Neural progenitor cell (in vitro differentiated cells): ENCODE data around the gene IFNW1. TPM values are rescaled to one million over a fixed set of nuclear protein-coding genes. Genes with fewer than 3 reads are reported as not detected.

Experiments
- DNase-seq: peaks from one replicate; pipeline ENCODE4 v3.0.0-alpha.2; 2016; ENCODE audit warnings: low spot score
- H2AFZ ChIP-seq: fragments of 200-600 bp; sonication (generic); replicated peaks from 2 replicates; pipeline ENCODE4 v1.6.1; 2016; ENCODE audit warnings: antibody characterized with exemption
- H3F3A ChIP-seq: fragments of 200-600 bp; sonication (generic); 2 replicates; pipeline ENCODE4 v1.6.1; 2016; ENCODE audit warnings: antibody characterized with exemption, low read depth
- H3K27ac ChIP-seq: fragments of 200-600 bp; sonication (generic); 2 replicates; pipeline ENCODE4 v1.5.1; 2016; ENCODE audit warnings: mild to moderate bottlenecking
- H3K27me3 ChIP-seq: fragments of 200-600 bp; sonication (generic); 2 replicates; pipeline ENCODE4 v1.6.1; 2016; ENCODE audit warnings: mild to moderate bottlenecking, moderate library complexity
- H3K36me3 ChIP-seq: fragments of 200-600 bp; sonication (generic); 2 replicates; pipeline ENCODE4 v1.5.1; 2016
- H3K4me1 ChIP-seq: fragments of 200-600 bp; sonication (generic); 2 replicates; pipeline ENCODE4 v1.6.1; 2016; ENCODE audit warnings: mixed run types
- H3K4me2 ChIP-seq: fragments of 200-600 bp; sonication (generic); 2 replicates; pipeline ENCODE4 v1.6.1; 2016
- H3K4me3 ChIP-seq: fragments of 200-600 bp; sonication (generic); 2 replicates; pipeline ENCODE4 v1.5.1; 2016
- H3K79me2 ChIP-seq: fragments of 200-600 bp; sonication (generic); 2 replicates; pipeline ENCODE4 v1.6.1; 2016; ENCODE audit warnings: low read depth
- H3K9ac ChIP-seq: fragments of 200-600 bp; sonication (generic); 2 replicates; pipeline ENCODE4 v1.6.1; 2016
- H3K9me3 ChIP-seq: fragments of 200-600 bp; sonication (generic); 2 replicates; pipeline ENCODE4 v1.5.1; 2016; ENCODE audit warnings: low read depth
- H4K20me1 ChIP-seq: fragments of 200-600 bp; sonication (generic); 2 replicates; pipeline ENCODE4 v1.6.1; 2016; ENCODE audit warnings: low read depth
- H3K27ac Mint-ChIP-seq: 3 replicates; pipeline ENCODE4 v1.8.0; 2021; ENCODE audit warnings: mixed read lengths
- H3K27me3 Mint-ChIP-seq: 2 replicates; pipeline ENCODE4 v1.8.0; 2022; ENCODE audit warnings: low read depth, mild to moderate bottlenecking, inconsistent platforms, moderate library complexity, mixed read lengths; ENCODE audit not compliant: insufficient read depth
- H3K36me3 Mint-ChIP-seq: 3 replicates; pipeline ENCODE4 v1.8.0; 2021; ENCODE audit warnings: mixed read lengths
- H3K4me1 Mint-ChIP-seq: 3 replicates; pipeline ENCODE4 v1.8.0; 2021; ENCODE audit warnings: mixed read lengths
- H3K4me3 Mint-ChIP-seq: 3 replicates; pipeline ENCODE4 v1.8.0; 2021; ENCODE audit warnings: mild to moderate bottlenecking, moderate library complexity, mixed read lengths
- H3K9me3 Mint-ChIP-seq: 3 replicates; pipeline ENCODE4 v1.8.0; 2020; ENCODE audit warnings: mixed read lengths
- CTCF ChIP-seq: fragments of 200-600 bp; sonication (generic); IDR thresholded peaks from 2 replicates; pipeline ENCODE4 v1.5.1; 2017; ENCODE audit warnings: antibody characterized with exemption, mild to moderate bottlenecking
- EZH2 ChIP-seq: fragments of 200-600 bp; sonication (generic); IDR thresholded peaks from 2 replicates; pipeline ENCODE4 v1.6.1; 2017; ENCODE audit warnings: antibody characterized with exemption, mild to moderate bottlenecking, moderate library complexity
- EZH2phosphoT487 ChIP-seq: fragments of 200-600 bp; sonication (generic); IDR thresholded peaks from 2 replicates; pipeline ENCODE4 v1.6.1; 2017; ENCODE audit warnings: antibody characterized with exemption
- small RNA-seq: library from RNA; depleted of rRNA; stranded (forward); fragments of <200 nt; gene quantifications from one replicate; pipeline ENCODE3, GENCODE V24; 2015
- total RNA-seq: library from RNA; depleted of rRNA; stranded (reverse); fragments of >200 nt; gene quantifications from 2 replicates; pipeline ENCODE4 v1.2.3, GENCODE V29; 2015; ENCODE audit warnings: low replicate concordance

Gene IFNW1
- total RNA-seq, 1 donor from 2014 or later = not detected

- no peak overlapping the region for H2AFZ ChIP-seq
- Mint-ChIP-seq H3K36me3 (no peaks in the 10 kb centered on the region), H3K4me1 (no peaks in the 10 kb centered on the region), H3K4me3 (no peak overlapping the region), H3K27ac (no peak overlapping the region), H3K27me3 (no peaks in the 10 kb centered on the region), H3K9me3 (no peaks in the 10 kb centered on the region)
- H3K9me3 ChIP-seq = no peaks in the 10 kb centered on the region
- no peaks in the 10 kb centered on the region for H3K4me1 ChIP-seq
- no peak for DNase-seq
- no peak overlapping the region for H3K4me3 ChIP-seq
- H3K4me2 ChIP-seq = no peak overlapping the region
- no peaks in the 10 kb centered on the region for H3K79me2 ChIP-seq
- no peak overlapping the region for H3K27ac ChIP-seq
- no peaks in the 10 kb centered on the region for H3F3A ChIP-seq
- H3K36me3 ChIP-seq = no peaks in the 10 kb centered on the region
- no peak overlapping the region for H3K9ac ChIP-seq
- no peak for TF ChIP-seq EZH2
- no peak for TF ChIP-seq EZH2phosphoT487
- no peak for TF ChIP-seq CTCF
- H4K20me1 ChIP-seq = no peaks in the 10 kb centered on the region
- no peaks in the 10 kb centered on the region for H3K27me3 ChIP-seq
Observed at GRCh38 chr9:21096172-21096900, 45.3 kb downstream of the IFNW1 start.

- H3K9me3 Mint-ChIP-seq = no peaks in the 10 kb centered on the region
- no peaks in the 10 kb centered on the region for H3K4me1 ChIP-seq
- H3K4me3 Mint-ChIP-seq = no peak overlapping the region
- H3K4me1 Mint-ChIP-seq = no peaks in the 10 kb centered on the region
- H3K4me2 ChIP-seq = no peak overlapping the region
- H3K27me3 ChIP-seq = no peaks in the 10 kb centered on the region
- TF ChIP-seq EZH2 (no peak), CTCF (no peak), EZH2phosphoT487 (no peak)
- H2AFZ ChIP-seq = no peak overlapping the region
- no peaks in the 10 kb centered on the region for H3K79me2 ChIP-seq
- no peaks in the 10 kb centered on the region for H4K20me1 ChIP-seq
- H3K9ac ChIP-seq = no peak overlapping the region
- no peaks in the 10 kb centered on the region for H3F3A ChIP-seq
- H3K9me3 ChIP-seq = no peaks in the 10 kb centered on the region
- H3K27me3 Mint-ChIP-seq = no peaks in the 10 kb centered on the region
- no peak overlapping the region for H3K27ac Mint-ChIP-seq
- no peak overlapping the region for H3K27ac ChIP-seq
- no peaks in the 10 kb centered on the region for H3K36me3 ChIP-seq
- H3K4me3 ChIP-seq = no peak overlapping the region
- H3K36me3 Mint-ChIP-seq = no peaks in the 10 kb centered on the region
- DNase-seq = no peak
Observed at GRCh38 chr9:21095561-21095960, 46.1 kb downstream of the IFNW1 start.

Small RNA genes within 50 kb of the gene (small RNA-seq; reads per million reads assigned to genes)
- gene IFNWP4 (not detected), gene RF00019 (not detected)

Other genes starting within 250 kb of the IFNW1 start
- gene HACD4, start 110.2 kb downstream of the IFNW1 start, total RNA-seq = 1.1 and 1.2 TPM in 2 replicates
- gene IFNB1, start 63.9 kb downstream of the IFNW1 start, total RNA-seq = not detected in 2 replicates
- gene IFNA21, start 24.8 kb upstream of the IFNW1 start, total RNA-seq = not detected in 2 replicates
- not detected in 2 replicates for gene IFNA4, start 45.8 kb upstream of the IFNW1 start, total RNA-seq
- not detected in 2 replicates for gene IFNA7, start 60.4 kb upstream of the IFNW1 start, total RNA-seq
- gene IFNA10, start 65.3 kb upstream of the IFNW1 start, total RNA-seq = not detected in 2 replicates
- gene IFNA16, start 75.5 kb upstream of the IFNW1 start, total RNA-seq = not detected in 2 replicates
- gene IFNA17, start 86.4 kb upstream of the IFNW1 start, total RNA-seq = not detected in 2 replicates
- gene IFNA14, start 98.2 kb upstream of the IFNW1 start, total RNA-seq = not detected in 2 replicates
- gene IFNA5, start 163.5 kb upstream of the IFNW1 start, total RNA-seq = 0.21 TPM in 1 of 2 replicates, not detected in the other
- 33.5 and 42.0 TPM in 2 replicates for gene KLHL9, start 193.6 kb upstream of the IFNW1 start, total RNA-seq
- gene IFNA6, start 209.1 kb upstream of the IFNW1 start, total RNA-seq = not detected in 2 replicates
- not detected in 2 replicates for gene IFNA13, start 226.2 kb upstream of the IFNW1 start, total RNA-seq
- not detected in 2 replicates for gene IFNA2, start 243.6 kb upstream of the IFNW1 start, total RNA-seq